Stimulated activated CD4-positive, alpha-beta T cell treated with anti-CD3 and anti-CD28 coated beads, Interleukin-12 subunit alpha, Interleukin-12 subunit beta, amount 100 ng/mL, for 4 hours (primary cell): ENCODE data around the gene PCTP.

Experiments
- DNase-seq: peaks from one replicate; pipeline ENCODE4 v3.0.0-alpha.2; 2020

PCTP gene

GRCh38 chr17:55750750-55751657, at the start of gene PCTP:
PCTP (plus strand) TSS chr17:55751051; CDS start chr17:55751104, 53 bp downstream.
- DNase-seq = peak; percentile 83

GRCh38 chr17:55702150-55702549, 48.7 kb upstream of the PCTP start:
- no peak for DNase-seq

GRCh38 chr17:55704401-55704800, 46.5 kb upstream of the PCTP start:
- no peak for DNase-seq

- no peak for DNase-seq
Measured at GRCh38 chr17:55705847-55706246, 45.0 kb upstream of the PCTP start.

- no peak for DNase-seq
Measured at GRCh38 chr17:55706808-55707773, 43.8 kb upstream of the PCTP start.

DNA sequence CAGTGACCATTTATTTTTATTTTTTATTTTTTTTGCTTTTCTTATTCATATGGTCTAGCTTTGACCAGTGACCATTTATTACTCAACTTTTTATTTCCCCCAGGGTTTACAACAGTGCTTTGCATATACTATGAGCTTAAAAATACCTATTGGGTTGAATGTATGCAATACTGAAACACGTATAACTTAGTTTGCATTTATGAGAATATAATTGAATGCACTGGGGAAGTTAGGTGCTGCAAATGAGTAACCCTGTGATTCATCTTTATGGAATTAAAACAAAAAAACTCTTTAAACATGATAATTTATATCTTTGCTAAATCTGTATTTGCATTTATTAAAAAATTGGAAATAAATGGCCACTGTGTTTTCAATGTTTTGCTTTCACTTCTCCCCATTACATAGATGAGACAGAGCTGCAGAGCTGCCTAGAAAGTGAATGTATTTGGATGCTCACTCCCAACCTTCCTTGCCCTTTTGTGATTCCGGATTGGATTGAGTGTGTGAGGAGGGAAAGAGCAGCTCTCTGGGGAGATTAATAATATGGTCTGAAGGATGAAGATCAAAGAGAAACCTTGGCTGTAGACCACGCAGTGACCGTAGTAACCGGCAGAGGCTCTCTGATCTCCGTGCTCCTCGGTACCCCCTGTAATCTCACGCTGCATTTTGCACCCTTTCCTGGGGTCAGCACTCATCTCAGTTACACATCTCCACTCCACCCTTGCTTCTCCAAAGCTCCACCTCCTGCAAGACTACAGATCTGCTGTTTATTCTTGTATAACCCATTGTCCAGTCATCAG, 42.5 kb upstream of the PCTP start:
- no peak for DNase-seq

- no peak for DNase-seq
Measured at GRCh38 chr17:55709440-55709839, 41.4 kb upstream of the PCTP start.

DNA sequence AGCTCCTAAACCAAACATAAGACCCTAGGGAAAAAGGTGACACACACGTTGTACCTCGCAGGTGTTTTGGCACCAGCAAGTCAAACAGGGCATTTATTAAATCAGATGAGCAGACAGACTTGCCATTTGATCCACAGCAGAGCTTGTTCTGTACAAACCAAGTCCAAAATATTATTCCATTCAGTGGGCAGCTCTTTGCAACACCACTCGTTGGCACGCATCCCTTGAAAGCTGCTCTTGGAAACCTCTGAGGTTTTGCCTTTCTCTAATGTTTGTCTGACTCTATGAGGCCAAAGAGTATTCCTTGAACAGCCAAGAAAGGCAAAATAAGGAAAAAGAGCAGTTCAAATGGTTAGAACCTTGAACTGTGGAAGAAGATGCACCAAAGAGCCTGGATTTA, 40.9 kb upstream of the PCTP start:
- no peak for DNase-seq

DNA sequence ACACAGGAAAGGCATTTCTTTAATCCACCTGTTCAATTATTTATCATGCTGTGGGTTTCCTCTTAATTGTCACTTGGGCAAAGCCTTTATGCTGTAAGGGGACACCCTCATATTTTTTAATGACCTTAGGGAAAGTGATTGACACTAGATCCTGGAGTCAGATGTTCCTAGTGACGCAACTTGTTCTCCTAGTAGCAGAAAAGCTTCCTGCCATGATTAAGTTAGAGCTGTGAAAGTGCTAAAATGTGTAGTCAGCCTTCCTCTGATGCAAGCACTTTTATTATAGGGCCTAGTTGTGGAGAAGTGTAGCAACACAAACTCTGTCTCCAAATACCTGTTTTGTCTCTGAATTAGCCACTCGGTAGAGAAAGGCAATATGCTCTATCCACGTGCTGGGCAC, 40.4 kb upstream of the PCTP start:
- DNase-seq = no peak

- DNase-seq = no peak
Measured at GRCh38 chr17:55710829-55711496, 39.9 kb upstream of the PCTP start.

DNA sequence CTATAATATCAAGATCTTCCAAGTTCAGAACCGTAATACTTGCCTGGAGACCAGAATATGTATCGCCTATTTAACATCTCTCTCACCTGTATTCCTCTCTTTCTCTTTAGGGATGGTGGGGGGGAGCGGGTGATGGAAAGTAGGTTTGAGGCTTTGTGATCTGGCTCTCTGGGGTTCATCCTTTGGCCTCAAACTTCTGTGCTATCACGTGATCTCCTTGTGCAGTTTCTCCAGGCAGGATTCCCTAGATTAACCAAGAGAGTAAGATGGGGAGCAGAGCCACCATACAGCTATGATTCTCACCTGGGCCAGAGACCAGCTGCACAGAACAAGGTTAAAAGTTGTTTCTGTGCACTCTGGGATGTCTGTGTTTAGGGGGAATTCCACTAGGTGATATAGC, 33.4 kb upstream of the PCTP start:
- no peak for DNase-seq

- peak; percentile 64 for DNase-seq
Measured at GRCh38 chr17:55717898-55718735, 32.7 kb upstream of the PCTP start.

GRCh38 chr17:55720919-55721836, 29.7 kb upstream of the PCTP start:
- DNase-seq = no peak

- no peak for DNase-seq
Measured at GRCh38 chr17:55722016-55722736, 28.7 kb upstream of the PCTP start.

GRCh38 chr17:55722742-55723487, 27.9 kb upstream of the PCTP start, which contains the start of gene TMEM100:
TMEM100 (minus strand) TSS chr17:55722864; CDS start chr17:55721070, 1,794 bp downstream.
- no peak for DNase-seq

GRCh38 chr17:55723488-55723848, 27.4 kb upstream of the PCTP start:
- DNase-seq = no peak

DNA sequence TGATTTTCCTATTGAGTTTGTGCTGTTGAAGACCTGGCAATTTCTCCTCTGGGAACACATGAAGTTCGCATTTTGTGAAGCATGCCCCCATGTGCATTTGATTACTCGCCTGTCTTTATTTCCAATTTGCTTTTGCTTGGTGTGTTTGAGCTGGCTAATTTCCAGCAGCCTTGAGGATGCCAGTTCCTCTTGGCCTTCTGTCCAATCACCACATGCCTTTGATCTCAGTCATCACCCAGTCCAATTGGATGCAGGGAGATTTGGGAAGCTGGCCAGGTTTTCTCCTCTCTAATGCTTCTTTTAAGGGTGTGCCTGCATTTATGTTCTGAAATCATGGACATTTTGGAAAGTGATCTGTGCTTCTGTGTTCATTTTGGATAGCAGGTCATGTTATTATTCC, 24.4 kb upstream of the PCTP start:
- no peak for DNase-seq

DNA sequence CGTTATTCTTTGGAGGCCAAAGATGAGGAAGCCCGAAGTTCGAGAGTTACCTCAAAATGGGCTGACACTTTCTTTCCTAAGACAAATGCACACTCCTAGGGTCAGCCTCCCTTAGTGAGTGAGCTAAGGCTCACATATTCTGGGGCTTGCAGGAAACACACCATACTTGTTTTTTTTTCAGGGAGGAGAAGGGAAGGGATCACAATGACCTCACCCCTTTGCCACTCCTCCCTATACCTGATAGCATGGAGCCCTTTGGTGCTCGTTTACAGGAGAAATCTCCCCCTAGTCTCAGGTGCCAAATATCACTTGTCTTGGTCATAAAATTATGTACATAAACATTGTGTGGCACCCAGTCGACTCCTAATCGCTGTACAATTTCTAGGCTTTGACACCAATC, 23.6 kb upstream of the PCTP start:
- DNase-seq = no peak

DNA sequence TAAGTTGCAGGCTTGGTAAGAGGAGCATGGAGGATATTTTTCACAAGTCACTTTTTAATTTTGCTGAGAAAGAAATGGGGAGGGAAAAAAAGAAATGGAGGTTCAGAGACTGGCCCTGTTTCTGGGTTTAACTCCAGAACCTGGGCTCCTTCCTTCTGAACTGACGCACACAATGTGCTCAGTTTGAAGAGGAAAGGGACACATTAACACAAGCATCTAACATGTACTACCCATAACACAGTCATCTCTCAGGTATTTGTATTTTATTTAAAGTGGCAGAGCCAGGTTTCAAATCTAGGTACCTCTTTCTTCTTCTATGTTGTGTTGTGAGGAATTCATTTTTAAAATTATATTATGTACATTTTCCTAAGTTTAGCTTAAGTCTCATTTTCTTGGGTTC, 22.9 kb upstream of the PCTP start:
- DNase-seq = no peak
